Hematopoietic multipotent progenitor cell treated with erythropoietin and hydrocortisone succinate and interleukin-3 and kit ligand, for 4 days (in vitro differentiated cells): Measurements from ENCODE around the gene LYPD3.

Source experiments
- DNase-seq: peaks from one replicate; pipeline ENCODE4 v3.0.0-alpha.2; 2015

The LYPD3 gene

GRCh38 chr19:43430142-43430710, 35.2 kb downstream of the LYPD3 start:
- DNase-seq, result peak; percentile 24

- no peak for DNase-seq
Observed at GRCh38 chr19:43429395-43429794, 36.0 kb downstream of the LYPD3 start.

DNA sequence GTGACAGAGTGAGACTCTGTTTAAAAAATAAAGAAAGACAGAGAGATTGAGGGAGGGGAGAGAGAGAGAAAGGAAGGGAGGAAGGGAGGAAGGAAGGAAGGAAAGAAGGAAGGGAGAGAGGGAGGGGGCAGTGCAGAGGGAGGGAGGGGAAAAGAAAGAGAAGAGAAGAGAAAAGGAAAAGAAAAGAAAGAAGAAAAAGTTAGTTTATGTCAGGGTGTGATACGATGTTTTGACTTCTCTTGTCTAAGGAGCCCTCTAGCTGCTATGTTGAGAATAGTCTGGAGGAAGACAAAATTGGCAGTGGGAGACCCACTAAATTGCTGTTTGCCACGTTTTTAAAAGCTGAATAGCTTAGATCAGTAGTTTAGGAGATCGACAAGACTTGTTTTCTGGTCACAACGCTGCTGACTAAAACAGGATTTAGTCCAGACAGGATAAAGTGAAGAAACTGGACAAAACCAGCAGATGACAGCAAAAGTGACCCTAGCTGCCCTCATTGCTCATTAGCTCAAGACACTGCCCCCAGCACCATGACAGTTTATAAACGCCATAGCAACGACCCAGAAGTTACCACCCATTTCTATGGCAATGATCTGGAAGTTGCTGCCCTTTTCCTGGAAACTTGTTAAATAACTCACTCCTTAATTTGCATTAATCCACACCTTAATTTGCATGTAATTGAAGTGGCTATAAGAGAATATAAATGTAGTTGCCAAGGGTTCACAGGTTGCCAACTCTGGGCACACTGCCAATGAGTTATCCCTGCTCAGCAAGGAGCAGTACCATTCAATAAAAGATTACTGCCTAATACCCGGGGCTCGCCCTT, 39.6 kb downstream of the LYPD3 start:
- DNase-seq, result peak; percentile 68

DNA sequence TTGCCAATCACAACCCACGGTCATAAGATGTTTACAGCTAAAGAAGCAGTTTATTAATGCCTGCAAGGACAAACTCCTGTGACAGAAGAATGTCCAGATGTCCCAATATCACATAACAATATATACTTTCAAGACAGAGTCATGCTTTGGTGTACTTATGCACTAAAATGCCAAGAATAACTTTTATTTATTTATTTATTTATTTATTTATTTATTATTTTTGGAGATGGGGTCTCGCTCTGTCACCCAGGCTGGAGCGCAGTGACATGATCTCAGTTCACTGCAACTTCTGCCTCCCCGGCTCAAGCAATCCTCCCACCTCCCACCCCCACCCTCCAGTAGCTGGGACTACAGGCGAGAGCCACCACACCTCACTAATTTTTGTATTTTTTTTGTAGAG, 41.6 kb downstream of the LYPD3 start:
- no peak for DNase-seq

- DNase-seq, result no peak
Observed at GRCh38 chr19:43422689-43423066, 42.7 kb downstream of the LYPD3 start.

- no peak for DNase-seq
Observed at GRCh38 chr19:43422000-43422688, 43.3 kb downstream of the LYPD3 start.

DNA sequence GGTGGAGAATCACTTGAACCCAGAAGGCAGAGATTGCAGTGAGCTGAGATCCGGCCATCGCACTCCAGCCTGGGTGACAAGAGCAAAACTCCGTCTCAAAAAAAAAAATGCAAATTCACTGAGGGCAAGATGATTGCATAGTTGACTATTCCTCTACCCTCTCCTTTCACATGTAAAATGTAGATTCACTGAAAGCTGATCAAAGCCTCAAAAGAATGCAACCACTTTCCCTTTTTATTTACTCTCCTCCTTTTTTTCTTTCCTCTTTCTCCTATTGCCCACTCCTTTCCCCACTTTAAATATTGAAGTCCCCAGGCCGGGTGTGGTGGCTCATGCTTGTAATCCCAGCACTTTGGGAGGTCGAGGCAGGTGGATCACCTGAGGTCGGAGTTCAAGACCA, 44.5 kb downstream of the LYPD3 start:
- no peak for DNase-seq

GRCh38 chr19:43416951-43417623, 48.3 kb downstream of the LYPD3 start:
- peak; percentile 23 for DNase-seq

GRCh38 chr19:43414554-43414953, 50.9 kb downstream of the LYPD3 start, which contains the start of gene TEX101:
Gene TEX101, plus strand, starts transcription at chr19:43414890. Its CDS starts 1,030 bp downstream, at chr19:43415920.
- DNase-seq, result no peak

DNA sequence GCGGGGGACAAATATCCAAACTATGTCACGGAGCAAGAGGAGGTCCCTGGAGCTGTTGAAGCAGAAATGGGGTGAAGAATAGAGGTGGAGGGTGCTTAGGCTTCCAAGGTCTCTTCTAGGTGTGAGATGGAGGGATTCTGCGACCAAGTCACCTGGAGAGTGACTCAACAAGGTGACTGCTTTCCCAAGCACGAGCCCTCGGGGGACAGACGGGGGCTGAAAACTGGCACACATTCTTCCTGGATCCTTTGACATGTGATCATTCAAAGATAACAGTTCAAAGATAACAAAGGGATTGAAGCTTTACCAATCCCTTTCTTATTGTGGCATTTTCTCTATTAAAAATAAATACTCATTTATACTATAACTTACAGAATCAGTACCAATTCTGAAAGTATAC, 53.0 kb downstream of the LYPD3 start:
- DNase-seq, result no peak
